HEK293T (cell line): ENCODE data around the gene DSC2.

ENCODE experiments used
- ARNT ChIP-seq: fragments of 450-650 bp; IDR thresholded peaks from 2 replicates; pipeline ENCODE4 v1.6.1; 2017; ENCODE audit warnings: mild to moderate bottlenecking
- BHLHE40 ChIP-seq: fragments of 450-650 bp; IDR thresholded peaks from 2 replicates; pipeline ENCODE4 v1.6.1; 2016; ENCODE audit warnings: mild to moderate bottlenecking, moderate library complexity, borderline replicate concordance
- CTBP1 ChIP-seq: fragments of 450-650 bp; IDR thresholded peaks from 2 replicates; pipeline ENCODE4 v1.6.1; 2016; ENCODE audit warnings: borderline replicate concordance
- LEF1 ChIP-seq: fragments of 450-650 bp; IDR thresholded peaks from 2 replicates; pipeline ENCODE4 v1.6.1; 2017; ENCODE audit warnings: mild to moderate bottlenecking, borderline replicate concordance
- PKNOX1 ChIP-seq: fragments of 450-650 bp; IDR thresholded peaks from 2 replicates; pipeline ENCODE4 v1.6.1; 2016
- SUZ12 ChIP-seq: fragments of 450-650 bp; IDR thresholded peaks from 2 replicates; pipeline ENCODE4 v1.6.1; 2016; ENCODE audit warnings: mild to moderate bottlenecking
- TARDBP ChIP-seq: fragments of 450-650 bp; IDR thresholded peaks from 2 replicates; pipeline ENCODE4 v1.6.1; 2016
- ZNF384 ChIP-seq: fragments of 450-650 bp; IDR thresholded peaks from 2 replicates; pipeline ENCODE4 v1.6.1; 2016

GRCh38 chr18:31120594-31120993 is 18.4 kb upstream of the DSC2 start:
- TF ChIP-seq ZNF384 (no peak), LEF1 (no peak), TARDBP (no peak), ARNT (no peak), SUZ12 (no peak), CTBP1 (no peak), PKNOX1 (no peak), BHLHE40 (no peak)
